ENCODE data around the gene CNTNAP2. TPM values are rescaled to one million over a fixed set of nuclear protein-coding genes. Genes with fewer than 3 reads are reported as not detected.

Gene CNTNAP2
- total and polyA plus RNA-seq, 2 of the 4 experiments (the other 2 are of a cell fraction), result not detected

- no peak for ATAC-seq (ENCODE audit: low read depth)
- no TSS peak for BruUV-seq (replicated peaks)
- Histone ChIP-seq H2AFZ (replicated peaks; ENCODE audit: low read length, poor library complexity) (no peak overlapping the region), H3K4me1 (ENCODE audit: control insufficient read depth, insufficient read depth, low read length) (no peaks in the 10 kb centered on the region), H3K79me1 (ENCODE audit: low read depth in 1 of 2, low read length in 2 of 2) (no peaks in the 10 kb centered on the region), H4K5ac (ENCODE audit: low read depth, low read length) (no peak overlapping the region), H3K27ac (ENCODE audit: insufficient read depth, low read length) (no peak overlapping the region), H4K8ac (ENCODE audit: low read depth in 2 of 2, low read length in 2 of 2) (no peak overlapping the region), H2AK5ac (ENCODE audit: low read depth, low read length) (no peak overlapping the region), H3K9ac (ENCODE audit: low read depth, low read length) (no peak overlapping the region), H3K56ac (ENCODE audit: extremely low read depth, insufficient read depth, low read length) (no peak overlapping the region), H3K4ac (ENCODE audit: low read depth, low read length) (no peak overlapping the region), H2BK5ac (ENCODE audit: low read depth, low read length, poor library complexity, severe bottlenecking) (no peak overlapping the region), H3K36me3 (ENCODE audit: control insufficient read depth, insufficient read depth, low read length) (no peaks in the 10 kb centered on the region), H3K4me3 (ENCODE audit: insufficient read depth, low read depth, low read length) (no peak overlapping the region), H3K9me3 (ENCODE audit: control insufficient read depth, insufficient read depth, low read length) (no peaks in the 10 kb centered on the region), H2AK9ac (replicated peaks; ENCODE audit: low read depth, low read length, poor library complexity) (no peak overlapping the region), H3K18ac (ENCODE audit: low read depth, low read length) (no peak overlapping the region), H3K14ac (replicated peaks; ENCODE audit: low read depth, low read length) (no peak overlapping the region), H2BK15ac (ENCODE audit: low read depth, low read length) (no peak overlapping the region), H3K23ac (ENCODE audit: low read depth, low read length) (no peak overlapping the region), H2BK20ac (ENCODE audit: low read depth, low read length) (no peak overlapping the region), H4K20me1 (ENCODE audit: insufficient read depth, low read length) (no peaks in the 10 kb centered on the region), H3K9me1 (ENCODE audit: insufficient read depth, low read length) (no peaks in the 10 kb centered on the region), H3K4me2 (ENCODE audit: low read depth, low read length) (no peak overlapping the region), H4K91ac (ENCODE audit: insufficient read depth, low read depth, low read length) (no peak overlapping the region), H3K27me3 (ENCODE audit: control insufficient read depth, insufficient read depth, low read length) (no peaks in the 10 kb centered on the region), H2BK120ac (ENCODE audit: low read depth, low read length) (no peak overlapping the region)
- ChIA-PET CTCF (no interaction called here), POLR2A (ENCODE audit: unreplicated experiment) (no interaction called here)
- no peak for TF ChIP-seq CHD1 (IDR thresholded peaks at IDR 0.05; ENCODE audit: low read depth, low read length)
- no peak for TF ChIP-seq RAD21 (IDR thresholded peaks at IDR 0.05; ENCODE audit: low read length)
- intact Hi-C loops (cut with micrococcal nuclease) (loop anchor here (10.0 kb wide), 1 partner anchor 185 kb away; no protein-coding TSS in a partner anchor), in situ Hi-C loops (cut with MboI; ENCODE audit: low sequenced_read_pairs) (loop anchor here (25.0 kb wide), 1 partner anchor 832 kb away; no protein-coding TSS in a partner anchor), dilution Hi-C loops (cut with HindIII; ENCODE audit: low sequenced_read_pairs, unreplicated experiment) (no loop called here)
- no peak for DNase-seq
Observed at GRCh38 chr7:147429961-147430360, 1313.4 kb downstream of the CNTNAP2 start.
